K562 (cell line): ENCODE data around the gene NAGS. TPM values are rescaled to one million over a fixed set of nuclear protein-coding genes. Genes with fewer than 3 reads are reported as not detected.

Experiments used
- ATF7 ChIP-seq: fragments of 450-650 bp; IDR thresholded peaks from 2 replicates; pipeline ENCODE4 v1.7.1; 2014; ENCODE audit warnings: mild to moderate bottlenecking, moderate library complexity
- CTCF ChIP-seq, 3 experiments: IDR thresholded peaks in 2 of 3; conservative IDR thresholded peaks in 1 of 3; 2 replicates each; pipeline ENCODE4 v1.5.1; 2011 to 2012; ENCODE audit warnings: low read length in 3 of 3, mild to moderate bottlenecking in 3 of 3, control low read depth in 2 of 3, improper control_type of control experiment in 1 of 3, inconsistent platforms in 1 of 3, low read depth in 1 of 3, mixed read lengths in 1 of 3, moderate library complexity in 1 of 3; ENCODE audit not compliant: insufficient read depth in 2 of 3
- DACH1 ChIP-seq: fragments of 450-650 bp; IDR thresholded peaks from 2 replicates; pipeline ENCODE4 v1.6.1; 2018; ENCODE audit not compliant: partially characterized antibody
- MEIS2 ChIP-seq: fragments of 450-650 bp; IDR thresholded peaks from 2 replicates; pipeline ENCODE4 v1.6.1; 2014; ENCODE audit warnings: mild to moderate bottlenecking; ENCODE audit not compliant: partially characterized antibody
- MXI1 ChIP-seq: IDR thresholded peaks from 2 replicates; pipeline ENCODE4 v1.6.1; 2011; ENCODE audit warnings: low read depth, mild to moderate bottlenecking, improper control_type of control experiment, low read length
- NRF1 ChIP-seq, 2 experiments: fragments of 450-650 bp; IDR thresholded peaks in 1 of 2; conservative IDR thresholded peaks in 1 of 2; 2 replicates each; pipeline ENCODE4 v1.6.1; 2014; ENCODE audit warnings: mild to moderate bottlenecking in 2 of 2
- polyA plus RNA-seq, 8 experiments: library from polyadenylated mRNA; depleted of rRNA in 4 of 8; stranded (reverse) in 5 of 8; unstranded in 3 of 8; fragments of >200 nt; fragmentation: Nextera tagmentation in 2 of 8; fragmentation: Illumina TruSeq in 1 of 8; extraction: Ambion mirVana in 2 of 8; extraction: Trizol in 1 of 8; gene quantifications; 2 replicates each; pipeline versions ENCODE4 v1.2.1 to v1.2.3, GENCODE V29; 2011 to 2014; ENCODE audit warnings: inconsistent platforms in 1 of 8, missing spikeins in 1 of 8
- total RNA-seq, 7 experiments: library from RNA; depleted of rRNA in 6 of 7; stranded (reverse); fragments of >200 nt in 6 of 7; fragmentation: Illumina TruSeq in 2 of 7; extraction: Trizol in 2 of 7; gene quantifications; 2 replicates each; pipeline versions ENCODE4 v1.2.1 to v1.2.3, GENCODE V29; 2011 to 2021; ENCODE audit warnings: low replicate concordance in 1 of 7
- TF ChIP-seq, protein P1 (sequence below): sonication (generic); formaldehyde crosslinking; IDR thresholded peaks from 2 replicates; pipeline ENCODE4 v1.9.0; 2022; ENCODE audit warnings: mild to moderate bottlenecking, missing genetic modification reagents
- TF ChIP-seq, protein P2 (sequence below): fragments of 450-650 bp; IDR thresholded peaks from 2 replicates; pipeline ENCODE4 v1.6.1; 2016; ENCODE audit warnings: mild to moderate bottlenecking, moderate library complexity
- TF ChIP-seq, protein P3 (sequence below): fragments of 450-650 bp; IDR thresholded peaks from 2 replicates; pipeline ENCODE4 v1.6.1; 2016; ENCODE audit warnings: borderline replicate concordance

The NAGS gene
- total and polyA plus RNA-seq, 9 of the 15 experiments (the other 6 are each of a cell fraction or from before 2014, with no cell fraction given), result not detected

GRCh38 chr17:44006598-44007345 lies 2.4 kb downstream of the NAGS start (continued):
- TF ChIP-seq, protein P1, sequence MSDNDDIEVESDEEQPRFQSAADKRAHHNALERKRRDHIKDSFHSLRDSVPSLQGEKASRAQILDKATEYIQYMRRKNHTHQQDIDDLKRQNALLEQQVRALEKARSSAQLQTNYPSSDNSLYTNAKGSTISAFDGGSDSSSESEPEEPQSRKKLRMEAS (CRISPR knock-in tag), result peak; percentile 84
- TF ChIP-seq, protein P2, sequence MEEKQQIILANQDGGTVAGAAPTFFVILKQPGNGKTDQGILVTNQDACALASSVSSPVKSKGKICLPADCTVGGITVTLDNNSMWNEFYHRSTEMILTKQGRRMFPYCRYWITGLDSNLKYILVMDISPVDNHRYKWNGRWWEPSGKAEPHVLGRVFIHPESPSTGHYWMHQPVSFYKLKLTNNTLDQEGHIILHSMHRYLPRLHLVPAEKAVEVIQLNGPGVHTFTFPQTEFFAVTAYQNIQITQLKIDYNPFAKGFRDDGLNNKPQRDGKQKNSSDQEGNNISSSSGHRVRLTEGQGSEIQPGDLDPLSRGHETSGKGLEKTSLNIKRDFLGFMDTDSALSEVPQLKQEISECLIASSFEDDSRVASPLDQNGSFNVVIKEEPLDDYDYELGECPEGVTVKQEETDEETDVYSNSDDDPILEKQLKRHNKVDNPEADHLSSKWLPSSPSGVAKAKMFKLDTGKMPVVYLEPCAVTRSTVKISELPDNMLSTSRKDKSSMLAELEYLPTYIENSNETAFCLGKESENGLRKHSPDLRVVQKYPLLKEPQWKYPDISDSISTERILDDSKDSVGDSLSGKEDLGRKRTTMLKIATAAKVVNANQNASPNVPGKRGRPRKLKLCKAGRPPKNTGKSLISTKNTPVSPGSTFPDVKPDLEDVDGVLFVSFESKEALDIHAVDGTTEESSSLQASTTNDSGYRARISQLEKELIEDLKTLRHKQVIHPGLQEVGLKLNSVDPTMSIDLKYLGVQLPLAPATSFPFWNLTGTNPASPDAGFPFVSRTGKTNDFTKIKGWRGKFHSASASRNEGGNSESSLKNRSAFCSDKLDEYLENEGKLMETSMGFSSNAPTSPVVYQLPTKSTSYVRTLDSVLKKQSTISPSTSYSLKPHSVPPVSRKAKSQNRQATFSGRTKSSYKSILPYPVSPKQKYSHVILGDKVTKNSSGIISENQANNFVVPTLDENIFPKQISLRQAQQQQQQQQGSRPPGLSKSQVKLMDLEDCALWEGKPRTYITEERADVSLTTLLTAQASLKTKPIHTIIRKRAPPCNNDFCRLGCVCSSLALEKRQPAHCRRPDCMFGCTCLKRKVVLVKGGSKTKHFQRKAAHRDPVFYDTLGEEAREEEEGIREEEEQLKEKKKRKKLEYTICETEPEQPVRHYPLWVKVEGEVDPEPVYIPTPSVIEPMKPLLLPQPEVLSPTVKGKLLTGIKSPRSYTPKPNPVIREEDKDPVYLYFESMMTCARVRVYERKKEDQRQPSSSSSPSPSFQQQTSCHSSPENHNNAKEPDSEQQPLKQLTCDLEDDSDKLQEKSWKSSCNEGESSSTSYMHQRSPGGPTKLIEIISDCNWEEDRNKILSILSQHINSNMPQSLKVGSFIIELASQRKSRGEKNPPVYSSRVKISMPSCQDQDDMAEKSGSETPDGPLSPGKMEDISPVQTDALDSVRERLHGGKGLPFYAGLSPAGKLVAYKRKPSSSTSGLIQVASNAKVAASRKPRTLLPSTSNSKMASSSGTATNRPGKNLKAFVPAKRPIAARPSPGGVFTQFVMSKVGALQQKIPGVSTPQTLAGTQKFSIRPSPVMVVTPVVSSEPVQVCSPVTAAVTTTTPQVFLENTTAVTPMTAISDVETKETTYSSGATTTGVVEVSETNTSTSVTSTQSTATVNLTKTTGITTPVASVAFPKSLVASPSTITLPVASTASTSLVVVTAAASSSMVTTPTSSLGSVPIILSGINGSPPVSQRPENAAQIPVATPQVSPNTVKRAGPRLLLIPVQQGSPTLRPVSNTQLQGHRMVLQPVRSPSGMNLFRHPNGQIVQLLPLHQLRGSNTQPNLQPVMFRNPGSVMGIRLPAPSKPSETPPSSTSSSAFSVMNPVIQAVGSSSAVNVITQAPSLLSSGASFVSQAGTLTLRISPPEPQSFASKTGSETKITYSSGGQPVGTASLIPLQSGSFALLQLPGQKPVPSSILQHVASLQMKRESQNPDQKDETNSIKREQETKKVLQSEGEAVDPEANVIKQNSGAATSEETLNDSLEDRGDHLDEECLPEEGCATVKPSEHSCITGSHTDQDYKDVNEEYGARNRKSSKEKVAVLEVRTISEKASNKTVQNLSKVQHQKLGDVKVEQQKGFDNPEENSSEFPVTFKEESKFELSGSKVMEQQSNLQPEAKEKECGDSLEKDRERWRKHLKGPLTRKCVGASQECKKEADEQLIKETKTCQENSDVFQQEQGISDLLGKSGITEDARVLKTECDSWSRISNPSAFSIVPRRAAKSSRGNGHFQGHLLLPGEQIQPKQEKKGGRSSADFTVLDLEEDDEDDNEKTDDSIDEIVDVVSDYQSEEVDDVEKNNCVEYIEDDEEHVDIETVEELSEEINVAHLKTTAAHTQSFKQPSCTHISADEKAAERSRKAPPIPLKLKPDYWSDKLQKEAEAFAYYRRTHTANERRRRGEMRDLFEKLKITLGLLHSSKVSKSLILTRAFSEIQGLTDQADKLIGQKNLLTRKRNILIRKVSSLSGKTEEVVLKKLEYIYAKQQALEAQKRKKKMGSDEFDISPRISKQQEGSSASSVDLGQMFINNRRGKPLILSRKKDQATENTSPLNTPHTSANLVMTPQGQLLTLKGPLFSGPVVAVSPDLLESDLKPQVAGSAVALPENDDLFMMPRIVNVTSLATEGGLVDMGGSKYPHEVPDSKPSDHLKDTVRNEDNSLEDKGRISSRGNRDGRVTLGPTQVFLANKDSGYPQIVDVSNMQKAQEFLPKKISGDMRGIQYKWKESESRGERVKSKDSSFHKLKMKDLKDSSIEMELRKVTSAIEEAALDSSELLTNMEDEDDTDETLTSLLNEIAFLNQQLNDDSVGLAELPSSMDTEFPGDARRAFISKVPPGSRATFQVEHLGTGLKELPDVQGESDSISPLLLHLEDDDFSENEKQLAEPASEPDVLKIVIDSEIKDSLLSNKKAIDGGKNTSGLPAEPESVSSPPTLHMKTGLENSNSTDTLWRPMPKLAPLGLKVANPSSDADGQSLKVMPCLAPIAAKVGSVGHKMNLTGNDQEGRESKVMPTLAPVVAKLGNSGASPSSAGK, result peak; percentile 84
- TF ChIP-seq ATF7 (peak; percentile 51; the same call in 1 of the 2 replicates), CTCF (IDR thresholded peaks at IDR 0.05 in 2 of 3, conservative IDR thresholded peaks at IDR 0.05 in 1 of 3; ENCODE audit: insufficient read depth in 2 of 3, low read depth in 1 of 3, low read length in 3 of 3) (peak; percentile 36 to 52 (median 52); a peak in 5 of 6 replicates), DACH1 (peak; percentile 76), MEIS2 (peak; percentile 3), MXI1 (peak; percentile 39; the same call in 1 of the 2 replicates), NRF1 (conservative IDR thresholded peaks at IDR 0.05 in 1 of 2, IDR thresholded peaks at IDR 0.05 in 1 of 2) (peak; percentile 20 to 29; a peak in 3 of 4 replicates)
- TF ChIP-seq, protein P3, sequence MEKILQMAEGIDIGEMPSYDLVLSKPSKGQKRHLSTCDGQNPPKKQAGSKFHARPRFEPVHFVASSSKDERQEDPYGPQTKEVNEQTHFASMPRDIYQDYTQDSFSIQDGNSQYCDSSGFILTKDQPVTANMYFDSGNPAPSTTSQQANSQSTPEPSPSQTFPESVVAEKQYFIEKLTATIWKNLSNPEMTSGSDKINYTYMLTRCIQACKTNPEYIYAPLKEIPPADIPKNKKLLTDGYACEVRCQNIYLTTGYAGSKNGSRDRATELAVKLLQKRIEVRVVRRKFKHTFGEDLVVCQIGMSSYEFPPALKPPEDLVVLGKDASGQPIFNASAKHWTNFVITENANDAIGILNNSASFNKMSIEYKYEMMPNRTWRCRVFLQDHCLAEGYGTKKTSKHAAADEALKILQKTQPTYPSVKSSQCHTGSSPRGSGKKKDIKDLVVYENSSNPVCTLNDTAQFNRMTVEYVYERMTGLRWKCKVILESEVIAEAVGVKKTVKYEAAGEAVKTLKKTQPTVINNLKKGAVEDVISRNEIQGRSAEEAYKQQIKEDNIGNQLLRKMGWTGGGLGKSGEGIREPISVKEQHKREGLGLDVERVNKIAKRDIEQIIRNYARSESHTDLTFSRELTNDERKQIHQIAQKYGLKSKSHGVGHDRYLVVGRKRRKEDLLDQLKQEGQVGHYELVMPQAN, result peak; percentile 58; the same call in 1 of the 2 replicates
